HG03378 (cell line): ENCODE data around the gene MINDY4.

Experiments
- ATAC-seq: cut with Tn5 transposase; IDR thresholded peaks from one replicate; pipeline ENCODE4 v1.9.1; 2021; ENCODE audit warnings: mild to moderate bottlenecking, moderate library complexity; ENCODE audit not compliant: unreplicated experiment

MINDY4 gene

GRCh38 chr7:30871655-30872054 lies 100.4 kb downstream of the MINDY4 start:
- no peak for ATAC-seq

DNA sequence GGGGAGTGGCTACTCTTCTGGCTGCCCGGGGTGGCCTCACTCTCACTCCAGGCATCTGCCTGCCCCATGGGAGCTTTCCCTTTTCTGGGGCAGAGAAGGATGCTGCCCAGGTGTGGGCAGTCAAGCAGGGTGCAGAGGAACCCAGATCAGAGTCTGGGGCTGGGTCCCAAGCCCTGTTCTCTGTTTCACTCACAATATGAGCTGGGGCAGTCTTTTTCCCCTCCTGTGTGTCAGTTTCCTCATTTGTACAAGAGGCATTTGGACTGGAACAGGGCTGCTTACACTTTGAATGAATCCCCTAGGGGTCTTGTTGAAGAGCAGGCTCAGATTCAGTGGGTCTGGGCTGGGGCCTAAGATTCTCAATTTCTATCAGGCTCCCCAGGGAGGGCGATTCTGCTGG lies 102.0 kb downstream of the MINDY4 start:
- ATAC-seq, result no peak

DNA sequence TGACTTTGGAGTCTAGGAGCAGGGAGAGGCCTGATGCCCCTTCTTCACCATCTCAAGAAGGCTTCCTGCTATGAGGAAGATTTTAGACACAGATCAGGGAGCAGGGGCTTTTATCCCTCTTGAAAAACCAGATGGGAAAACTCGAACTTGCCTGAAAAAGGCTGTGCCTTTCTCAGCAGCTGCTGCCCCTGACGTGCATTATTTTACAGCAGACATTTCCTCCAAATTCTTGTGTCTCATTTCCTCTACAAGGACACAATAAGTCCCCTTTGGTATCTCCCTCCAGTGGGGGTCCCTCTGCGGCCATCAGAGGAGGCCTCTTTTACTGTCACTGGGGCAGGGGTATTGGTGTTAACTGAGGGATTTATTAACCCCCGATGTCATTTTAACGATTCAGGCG lies 102.4 kb downstream of the MINDY4 start:
- ATAC-seq, result no peak

DNA sequence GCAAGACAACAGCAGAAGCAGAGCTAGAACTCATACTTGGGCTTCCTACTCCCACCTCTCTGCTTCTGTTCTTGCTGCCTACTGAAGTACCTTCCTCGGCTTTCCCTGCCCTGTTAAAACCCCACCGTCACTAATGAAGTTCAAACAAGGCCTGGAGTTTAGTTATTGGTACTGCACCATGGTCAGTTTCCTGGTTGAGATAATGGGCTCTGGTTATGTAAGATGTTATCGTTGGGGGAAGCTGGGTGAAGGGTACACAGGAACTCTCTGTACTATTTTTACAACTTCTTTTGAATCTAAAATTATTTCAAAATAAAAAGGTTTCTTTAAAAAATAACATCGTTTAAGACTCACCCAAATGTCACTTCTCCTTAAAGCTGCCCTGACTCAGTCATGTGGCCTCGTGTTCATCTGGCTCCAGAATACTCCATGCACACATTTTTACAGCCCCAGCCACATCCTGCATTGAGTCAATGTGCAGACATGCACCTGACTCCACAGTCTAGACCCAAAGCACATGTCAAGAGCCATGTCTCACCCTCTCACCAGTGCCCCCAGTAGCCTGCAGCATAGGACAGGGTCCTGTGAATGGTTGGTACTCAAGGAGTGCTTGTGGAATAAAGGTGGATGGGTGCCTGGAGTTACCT lies 103.6 kb downstream of the MINDY4 start:
- no peak for ATAC-seq

DNA sequence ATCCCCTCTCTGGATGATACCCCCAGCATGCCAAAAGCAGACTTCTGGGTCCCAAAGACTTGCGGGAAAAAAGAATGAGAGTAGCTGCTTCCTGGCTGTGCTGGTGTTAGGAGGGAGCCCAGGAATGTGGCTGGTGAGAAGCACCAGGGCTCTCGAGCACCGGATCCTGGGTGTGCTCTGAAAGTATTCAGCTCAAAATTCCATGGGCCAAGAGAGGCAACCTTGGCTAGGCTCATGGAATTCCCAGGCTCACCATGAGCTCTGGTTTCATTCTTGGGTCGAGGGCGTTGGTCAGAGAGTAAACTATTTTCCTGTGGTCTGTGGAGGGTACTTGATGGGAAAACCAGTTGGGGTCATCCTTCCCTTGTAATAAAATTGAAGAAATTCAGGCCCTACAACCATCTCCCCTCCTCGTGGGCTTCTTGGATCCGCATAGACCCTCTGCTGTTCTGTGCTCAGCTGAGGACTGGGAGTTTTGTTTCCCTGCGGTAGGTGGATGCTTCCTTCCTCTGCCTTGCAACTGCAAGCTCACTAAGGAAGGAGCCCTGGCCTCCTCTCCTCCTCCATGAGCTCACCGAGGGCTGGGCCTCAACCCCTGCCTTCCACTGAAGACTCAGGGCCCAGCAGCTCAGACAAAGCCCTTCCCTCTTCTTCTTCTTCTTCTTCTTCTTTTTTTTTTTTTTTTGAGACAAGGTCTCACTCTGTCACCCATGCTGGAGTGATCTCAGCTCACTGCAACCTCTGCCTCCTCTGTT lies 106.0 kb downstream of the MINDY4 start:
- no peak for ATAC-seq

DNA sequence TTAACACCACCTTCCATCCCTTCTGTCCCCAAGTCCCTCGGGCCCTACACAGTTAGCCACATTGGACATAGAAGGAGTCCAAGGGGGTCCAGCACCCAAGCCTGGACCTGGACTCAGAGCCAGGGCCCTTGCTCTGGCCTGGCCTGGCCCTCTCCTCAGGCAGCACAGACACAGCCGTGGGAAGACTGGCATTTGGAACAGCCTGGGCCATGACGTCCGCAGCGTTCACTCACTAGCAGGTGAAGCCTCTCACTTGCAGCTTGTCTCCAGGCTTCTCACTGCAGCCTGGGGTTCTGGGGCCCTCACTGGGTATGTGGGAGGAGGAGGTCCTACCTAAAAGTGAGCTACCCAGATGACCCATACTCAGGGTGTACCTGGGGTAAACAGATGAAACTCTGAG lies 106.8 kb downstream of the MINDY4 start:
- ATAC-seq, result no peak

DNA sequence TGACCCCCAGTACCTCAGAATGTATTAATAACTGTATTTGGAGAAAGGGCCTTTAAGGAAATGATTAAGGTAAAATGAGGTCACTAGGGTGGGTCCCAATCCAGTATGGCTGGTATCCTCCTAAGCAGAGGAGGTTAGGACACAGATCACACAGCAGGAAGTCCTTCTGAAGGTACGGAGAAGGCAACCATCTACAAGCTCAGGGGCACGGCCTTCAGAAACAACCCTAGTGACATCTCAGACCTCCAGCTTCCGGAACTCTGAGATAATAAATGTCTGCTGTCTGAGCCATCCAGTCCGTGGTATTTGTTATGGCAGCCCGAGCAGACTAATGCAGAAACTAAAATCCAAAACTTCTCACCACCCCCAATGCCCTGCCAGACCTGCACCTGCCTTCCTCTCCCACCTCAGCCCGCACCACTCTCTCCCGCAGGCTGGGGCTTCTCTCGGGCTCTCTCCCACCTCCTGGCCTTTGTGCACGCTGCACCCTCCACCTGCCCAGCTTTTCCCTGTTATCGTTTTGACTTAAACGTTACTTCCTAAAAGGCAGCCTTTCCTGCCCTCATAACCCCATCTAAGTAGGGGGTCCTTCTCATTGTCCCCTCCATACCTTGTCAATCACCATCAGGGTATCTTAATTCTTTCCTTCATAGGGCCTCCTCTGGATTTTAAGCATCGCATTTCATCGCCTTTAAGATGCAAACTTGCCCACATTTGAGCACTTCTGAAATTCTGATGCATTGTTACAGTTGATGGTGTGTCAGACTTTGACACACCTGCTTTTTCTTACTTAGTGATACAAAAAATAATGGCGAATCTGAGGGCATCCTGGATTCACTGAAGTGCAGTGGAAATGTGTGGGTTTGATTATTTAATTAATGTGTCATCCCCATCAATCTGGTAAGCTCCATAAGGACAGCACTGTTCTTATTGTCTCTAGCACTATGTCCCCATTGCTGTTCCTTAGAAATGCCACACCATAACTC lies 108.2 kb downstream of the MINDY4 start:
- no peak for ATAC-seq

DNA sequence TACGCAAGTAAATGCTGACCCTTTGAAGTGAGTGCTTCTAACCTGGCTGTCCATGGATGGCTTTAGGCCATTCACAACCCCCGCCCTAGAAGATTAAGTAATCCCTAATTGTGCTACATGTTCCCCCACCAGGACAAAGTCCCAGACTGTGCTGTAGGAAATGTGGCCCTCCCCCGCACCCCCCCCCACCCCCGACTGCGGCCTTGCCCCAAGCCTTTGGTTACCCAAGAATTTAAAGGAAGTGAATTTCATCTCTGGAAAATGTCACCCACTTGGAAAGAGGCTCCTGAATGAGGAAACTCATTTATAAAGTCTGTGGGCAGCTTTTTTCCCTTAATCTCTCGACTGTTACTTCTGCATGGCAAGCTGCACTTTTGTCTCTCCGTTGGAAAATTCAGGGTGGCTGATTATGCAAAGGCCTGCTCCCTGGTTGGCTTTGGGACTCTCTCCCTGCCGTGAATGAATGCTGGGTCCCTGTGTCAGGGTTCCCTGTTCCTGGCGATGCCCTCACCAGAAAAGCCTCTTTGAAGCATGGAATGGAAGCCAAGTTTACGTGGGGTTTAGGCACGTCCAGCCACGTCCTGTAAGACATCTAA lies 109.0 kb downstream of the MINDY4 start:
- no peak for ATAC-seq

DNA sequence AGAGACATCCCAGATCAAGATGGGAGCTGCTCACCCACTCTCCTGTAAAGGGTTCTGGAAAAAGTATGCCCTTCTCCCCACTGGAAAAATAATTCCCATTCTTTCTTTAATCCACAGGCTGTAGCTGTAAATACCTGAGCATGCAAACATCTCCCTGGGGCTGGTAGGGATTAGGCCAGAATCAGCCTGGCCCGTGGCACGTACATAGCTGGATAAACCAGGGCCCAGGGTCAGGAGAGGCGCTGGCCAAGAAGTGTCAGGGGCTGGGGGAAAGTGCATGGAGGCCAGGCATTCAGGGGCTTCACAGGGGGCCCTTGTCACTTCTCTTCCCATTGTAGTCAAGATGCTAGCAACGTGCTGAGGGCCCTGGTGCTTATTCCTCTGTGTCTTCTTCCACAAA lies 109.7 kb downstream of the MINDY4 start:
- no peak for ATAC-seq

- ATAC-seq, result no peak
These were observed 110.2 kb downstream of the MINDY4 start for GRCh38 chr7:30881448-30881847.

DNA sequence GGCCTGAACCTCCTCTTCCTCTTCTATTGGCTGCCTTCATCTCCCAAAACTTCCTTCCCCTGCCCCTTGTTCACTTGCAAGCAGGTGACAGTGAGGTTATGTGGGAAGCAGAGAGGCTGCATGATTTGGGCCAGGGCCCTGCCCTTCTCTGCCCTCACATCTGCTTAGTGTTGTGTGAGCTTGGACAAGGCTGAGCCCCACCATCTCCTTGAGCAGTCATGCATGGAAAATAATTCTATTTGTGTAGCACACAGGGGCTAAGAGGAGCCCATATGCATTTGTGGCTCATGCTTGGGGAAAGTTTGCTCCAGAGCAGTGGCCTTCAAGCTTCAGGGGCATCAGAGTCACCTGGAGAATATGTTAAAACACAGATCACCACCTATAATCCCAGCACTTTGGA lies 113.7 kb downstream of the MINDY4 start:
- ATAC-seq, result no peak

GRCh38 chr7:30886608-30887011 lies 115.4 kb downstream of the MINDY4 start:
- no peak for ATAC-seq

- no peak for ATAC-seq
These were observed 116.3 kb downstream of the MINDY4 start for GRCh38 chr7:30887464-30887872.

DNA sequence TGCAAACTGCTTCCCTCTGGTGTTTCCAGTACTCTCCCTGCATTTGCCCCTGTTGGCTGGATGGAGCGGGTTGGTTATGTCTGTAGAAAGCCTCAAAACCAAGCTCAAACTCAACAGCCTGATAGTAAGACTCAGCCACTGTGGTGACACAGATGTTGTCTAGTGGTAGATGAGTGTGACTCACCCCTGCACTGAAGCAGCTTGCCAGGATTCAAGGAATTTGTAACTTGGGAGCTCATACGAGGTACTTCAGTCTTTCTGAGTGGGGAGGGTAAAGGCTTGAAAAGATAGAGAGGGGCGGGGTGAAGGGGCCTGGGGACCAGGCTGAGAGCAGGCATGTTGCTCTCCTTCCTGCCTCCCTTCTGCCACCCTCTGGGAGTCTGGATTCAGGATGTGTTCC lies 117.5 kb downstream of the MINDY4 start:
- no peak for ATAC-seq

DNA sequence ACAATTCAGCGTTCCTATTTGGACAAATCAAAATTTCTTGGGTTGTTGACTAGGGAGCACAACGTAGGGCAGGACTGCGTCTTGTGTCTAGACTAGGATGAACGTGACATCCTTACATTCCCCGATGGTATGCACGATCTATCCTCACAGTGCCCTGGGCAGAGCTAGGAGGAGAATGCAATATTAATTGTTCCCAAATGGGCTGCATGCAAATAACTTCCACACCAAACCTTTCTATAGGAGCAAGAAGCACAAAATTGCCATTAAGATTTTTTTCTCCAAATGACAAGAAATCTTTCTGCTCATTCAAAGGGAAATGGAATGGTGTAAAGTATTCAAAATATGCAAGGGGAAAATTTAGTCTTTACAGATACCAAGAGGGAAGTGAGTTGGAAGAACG lies 119.0 kb downstream of the MINDY4 start:
- no peak for ATAC-seq

GRCh38 chr7:30893357-30893756 lies 122.1 kb downstream of the MINDY4 start:
- no peak for ATAC-seq

DNA sequence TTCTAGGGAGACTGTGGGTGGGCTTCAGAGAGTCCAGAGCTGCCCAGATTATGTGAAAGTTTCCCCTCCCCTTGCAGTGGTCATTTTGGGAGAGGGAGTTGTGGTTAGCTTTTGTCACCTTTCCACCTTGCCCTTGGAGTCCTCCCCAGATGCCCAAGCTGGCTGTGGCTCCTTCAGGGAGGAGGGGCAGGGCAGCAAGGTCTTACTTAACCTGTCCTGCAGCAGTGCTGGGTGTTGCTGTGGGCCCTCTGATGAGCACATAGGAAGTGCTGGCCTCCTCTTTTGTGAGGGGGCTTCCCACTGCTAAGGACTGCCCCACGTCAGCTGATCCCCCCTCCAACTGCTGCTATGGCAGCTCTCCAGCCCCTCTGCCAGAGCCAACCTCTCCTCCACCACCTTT lies 122.8 kb downstream of the MINDY4 start:
- ATAC-seq, result no peak

GRCh38 chr7:30894866-30895605 lies 123.8 kb downstream of the MINDY4 start:
- ATAC-seq, result no peak

DNA sequence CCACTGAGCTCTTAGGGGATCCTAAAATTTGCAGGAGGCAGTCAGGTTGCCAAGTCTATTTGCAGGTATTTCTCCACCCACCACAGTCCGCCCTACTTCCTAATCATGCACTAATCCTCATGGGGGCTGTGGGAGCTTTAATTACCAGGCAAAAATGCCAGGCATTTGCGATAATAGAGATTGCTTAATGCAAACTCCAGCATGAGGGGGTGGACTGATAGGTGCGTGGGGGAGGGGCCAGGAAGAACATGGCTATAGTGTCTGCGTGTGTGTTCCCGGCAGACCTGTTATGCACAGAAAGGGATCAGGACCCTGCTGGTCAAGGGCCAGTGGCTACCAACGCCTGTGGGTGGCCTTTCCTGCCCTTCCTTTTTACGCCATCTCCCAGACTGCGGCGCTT lies 124.8 kb downstream of the MINDY4 start:
- no peak for ATAC-seq
